Thyroid gland (tissue), 4 donors: ENCODE data around the gene EHBP1.

Experiments used
- CTCF ChIP-seq, 6 experiments: fragments of 200-600 bp in 3 of 6; fragments of 450-650 bp in 3 of 6; sonication (generic) in 3 of 6; IDR thresholded peaks; one replicate each; pipeline ENCODE4 v1.5.1; 2016 to 2019; ENCODE audit warnings: antibody characterized with exemption in 6 of 6, mild to moderate bottlenecking in 2 of 6, inconsistent platforms in 1 of 6, moderate library complexity in 1 of 6
- POLR2A ChIP-seq, 2 donors: fragments of 450-650 bp; IDR thresholded peaks; one replicate each; pipeline ENCODE4 v1.6.1; 2017; ENCODE audit warnings: antibody characterized with exemption in 2 of 2, mild to moderate bottlenecking in 2 of 2, moderate library complexity in 1 of 2

GRCh38 chr2:62803961-62804360 is 98.4 kb downstream of the EHBP1 start:
- no peak for TF ChIP-seq POLR2A (IDR thresholded peaks at IDR 0.05)
- no peak for TF ChIP-seq CTCF (IDR thresholded peaks at IDR 0.05)
